ENCODE data around the gene HDDC3. TPM values are rescaled to one million over a fixed set of nuclear protein-coding genes. Genes with fewer than 3 reads are reported as not detected.
A peak's percentile ranks its signal among the peaks of the same experiment; 100 is the strongest.

Gene HDDC3
- total RNA-seq, 4 donors from 2014 or later: 13.4 to 22.2 (median 17.2) TPM

DNA sequence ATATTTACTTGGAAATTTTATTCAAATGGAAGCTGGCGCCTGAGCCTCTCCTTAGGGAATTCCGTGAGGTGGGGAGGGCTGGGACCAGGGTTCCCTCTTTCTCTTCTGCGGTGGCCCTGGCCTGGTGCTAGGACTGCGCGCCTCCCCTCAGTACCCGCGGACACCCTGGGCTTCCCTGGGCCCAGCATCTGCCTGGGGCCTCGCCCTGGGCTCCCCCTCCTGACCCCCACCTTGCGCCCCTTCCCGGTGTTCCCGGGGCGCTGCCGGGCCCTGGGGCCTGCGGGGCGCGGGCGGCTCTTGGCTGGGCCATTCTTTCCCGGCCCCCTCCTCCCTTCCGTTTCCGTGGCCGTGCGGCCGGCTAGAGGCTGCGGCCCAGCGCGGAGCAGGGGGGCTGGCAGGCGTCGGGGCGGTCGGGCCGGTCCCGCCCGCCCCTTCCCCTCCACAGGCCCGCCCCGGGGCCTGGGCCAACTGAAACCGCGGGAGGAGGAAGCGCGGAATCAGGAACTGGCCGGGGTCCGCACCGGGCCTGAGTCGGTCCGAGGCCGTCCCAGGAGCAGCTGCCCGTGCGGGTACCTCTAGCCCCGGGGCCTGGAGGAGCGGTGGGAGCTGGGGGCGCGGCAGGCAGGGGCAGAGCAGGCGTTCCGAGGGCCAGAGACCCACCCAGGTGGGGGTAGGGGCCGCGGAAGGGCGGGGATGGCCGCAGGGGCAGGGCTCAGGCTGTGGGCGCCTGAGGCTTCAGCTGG is 48.2 kb downstream of the HDDC3 start, which contains the start of gene FES:
Gene FES, plus strand, starts transcription at position 529 of the 743 bp plus-strand sequence. CDS start 542 bp downstream, outside the sequence.
- in situ Hi-C loops (cut with MboI; ENCODE audit: low sequenced_read_pairs in 4 of 4) (loop anchor here (25.0 kb wide), 3 partner anchors 172 to 572 kb away; partner anchors contain the start of gene BLM (in 2 of the 4)), intact Hi-C loops (cut with DNase I; ENCODE audit: low total_unique reads) (loop anchor here (10.0 kb wide), 1 partner anchor 559 kb away; no protein-coding TSS in a partner anchor)
- no peaks in the 10 kb centered on the region for H3K27me3 ChIP-seq
- peak within 1 kb of the TSS; percentile 86 to 90 (median 88) for H3K27ac ChIP-seq
- H3K4me3 ChIP-seq: peak within 1 kb of the TSS; percentile 57 to 67 (median 62)
- peak in 1 of 2 donors; percentile 29 for DNase-seq
- H3K36me3 ChIP-seq: peaks cover 0 to 35% of the 10 kb centered on the region in 2 donors
- peak; percentile 28 to 46 for ATAC-seq
- H3K4me1 ChIP-seq: peaks cover 7 to 8% of the 10 kb centered on the region in 2 donors
- no peaks in the 10 kb centered on the region for H3K9me3 ChIP-seq
- TF ChIP-seq POLR2A (IDR thresholded peaks at IDR 0.05): peak; percentile 45 to 66
- TF ChIP-seq, protein P1, sequence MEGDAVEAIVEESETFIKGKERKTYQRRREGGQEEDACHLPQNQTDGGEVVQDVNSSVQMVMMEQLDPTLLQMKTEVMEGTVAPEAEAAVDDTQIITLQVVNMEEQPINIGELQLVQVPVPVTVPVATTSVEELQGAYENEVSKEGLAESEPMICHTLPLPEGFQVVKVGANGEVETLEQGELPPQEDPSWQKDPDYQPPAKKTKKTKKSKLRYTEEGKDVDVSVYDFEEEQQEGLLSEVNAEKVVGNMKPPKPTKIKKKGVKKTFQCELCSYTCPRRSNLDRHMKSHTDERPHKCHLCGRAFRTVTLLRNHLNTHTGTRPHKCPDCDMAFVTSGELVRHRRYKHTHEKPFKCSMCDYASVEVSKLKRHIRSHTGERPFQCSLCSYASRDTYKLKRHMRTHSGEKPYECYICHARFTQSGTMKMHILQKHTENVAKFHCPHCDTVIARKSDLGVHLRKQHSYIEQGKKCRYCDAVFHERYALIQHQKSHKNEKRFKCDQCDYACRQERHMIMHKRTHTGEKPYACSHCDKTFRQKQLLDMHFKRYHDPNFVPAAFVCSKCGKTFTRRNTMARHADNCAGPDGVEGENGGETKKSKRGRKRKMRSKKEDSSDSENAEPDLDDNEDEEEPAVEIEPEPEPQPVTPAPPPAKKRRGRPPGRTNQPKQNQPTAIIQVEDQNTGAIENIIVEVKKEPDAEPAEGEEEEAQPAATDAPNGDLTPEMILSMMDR (IDR thresholded peaks at IDR 0.05 in 4 of 5, conservative IDR thresholded peaks at IDR 0.05 in 1 of 5): no peak

DNA sequence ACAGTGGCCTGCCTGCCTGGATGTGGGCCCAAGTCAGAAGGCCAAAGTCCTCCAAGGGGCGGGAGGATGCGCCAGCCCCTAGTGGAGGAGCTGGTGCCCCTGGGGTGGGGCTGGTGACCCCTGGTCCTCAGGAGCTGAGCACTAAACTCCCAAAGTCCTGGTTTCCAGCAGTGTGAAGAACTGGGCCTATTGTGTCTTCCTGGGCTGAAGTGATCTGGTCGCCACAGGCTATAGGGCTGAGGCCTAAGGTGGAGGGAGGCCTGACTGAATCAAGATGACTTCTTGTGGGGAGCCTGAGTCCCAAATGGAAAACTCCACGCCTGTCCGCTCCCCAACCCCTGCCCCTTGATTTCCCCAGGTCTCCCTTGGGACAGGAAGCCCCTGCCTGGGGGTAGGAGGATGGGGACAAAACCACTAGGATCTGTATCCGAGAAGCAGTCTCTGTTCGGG is 48.8 kb downstream of the HDDC3 start:
- intact Hi-C loops (cut with DNase I; ENCODE audit: low total_unique reads): loop anchor here (10.0 kb wide), 1 partner anchor 559 kb away; no protein-coding TSS in a partner anchor
- TF ChIP-seq, protein P1 (IDR thresholded peaks at IDR 0.05 in 4 of 5, conservative IDR thresholded peaks at IDR 0.05 in 1 of 5): no peak
- no peak for TF ChIP-seq POLR2A (IDR thresholded peaks at IDR 0.05)
- Histone ChIP-seq H3K27me3 (no peaks in the 10 kb centered on the region), H3K36me3 (peaks cover 0 to 41% of the 10 kb centered on the region in 2 donors), H3K27ac (peak overlapping the region; percentile 86 to 90 (median 88)), H3K4me1 (peaks cover 7 to 8% of the 10 kb centered on the region in 2 donors), H3K9me3 (no peaks in the 10 kb centered on the region), H3K4me3 (peak overlapping the region; percentile 57 to 67 (median 62))
- in situ Hi-C loops (cut with MboI; ENCODE audit: low sequenced_read_pairs in 4 of 4): loop anchor here (25.0 kb wide), 3 partner anchors 171 to 571 kb away; partner anchors contain the start of gene BLM (in 2 of the 4)
- peak in 1 of 2 donors; percentile 11 for DNase-seq
- no peak for ATAC-seq

DNA sequence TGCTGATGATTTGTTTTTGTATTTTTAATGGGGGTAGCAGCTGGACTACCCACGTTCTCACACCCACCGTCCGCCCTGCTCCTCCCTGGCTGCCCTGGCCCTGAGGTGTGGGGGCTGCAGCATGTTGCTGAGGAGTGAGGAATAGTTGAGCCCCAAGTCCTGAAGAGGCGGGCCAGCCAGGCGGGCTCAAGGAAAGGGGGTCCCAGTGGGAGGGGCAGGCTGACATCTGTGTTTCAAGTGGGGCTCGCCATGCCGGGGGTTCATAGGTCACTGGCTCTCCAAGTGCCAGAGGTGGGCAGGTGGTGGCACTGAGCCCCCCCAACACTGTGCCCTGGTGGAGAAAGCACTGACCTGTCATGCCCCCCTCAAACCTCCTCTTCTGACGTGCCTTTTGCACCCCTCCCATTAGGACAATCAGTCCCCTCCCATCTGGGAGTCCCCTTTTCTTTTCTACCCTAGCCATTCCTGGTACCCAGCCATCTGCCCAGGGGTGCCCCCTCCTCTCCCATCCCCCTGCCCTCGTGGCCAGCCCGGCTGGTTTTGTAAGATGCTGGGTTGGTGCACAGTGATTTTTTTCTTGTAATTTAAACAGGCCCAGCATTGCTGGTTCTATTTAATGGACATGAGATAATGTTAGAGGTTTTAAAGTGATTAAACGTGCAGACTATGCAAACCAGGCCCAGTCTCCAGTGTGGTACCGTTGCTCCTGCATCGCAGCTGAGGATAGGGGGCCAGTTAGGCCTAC is 49.4 kb downstream of the HDDC3 start:
- H3K27ac ChIP-seq: peak overlapping the region; percentile 86 to 90 (median 88)
- peaks cover 7 to 8% of the 10 kb centered on the region in 2 donors for H3K4me1 ChIP-seq
- TF ChIP-seq, protein P1 (IDR thresholded peaks at IDR 0.05 in 4 of 5, conservative IDR thresholded peaks at IDR 0.05 in 1 of 5): no peak
- no peak for TF ChIP-seq POLR2A (IDR thresholded peaks at IDR 0.05)
- intact Hi-C loops (cut with DNase I; ENCODE audit: low total_unique reads) (loop anchor here (10.0 kb wide), 1 partner anchor 558 kb away; no protein-coding TSS in a partner anchor), in situ Hi-C loops (cut with MboI; ENCODE audit: low sequenced_read_pairs in 4 of 4) (loop anchor here (25.0 kb wide), 3 partner anchors 171 to 571 kb away; partner anchors contain the start of gene BLM (in 2 of the 4))
- H3K4me3 ChIP-seq: peak overlapping the region in 1 of 4 donors; percentile 67
- no peaks in the 10 kb centered on the region for H3K9me3 ChIP-seq
- H3K36me3 ChIP-seq: peaks cover 0 to 47% of the 10 kb centered on the region in 2 donors
- H3K27me3 ChIP-seq: no peaks in the 10 kb centered on the region
- DNase-seq (no peak), ATAC-seq (no peak)

DNA sequence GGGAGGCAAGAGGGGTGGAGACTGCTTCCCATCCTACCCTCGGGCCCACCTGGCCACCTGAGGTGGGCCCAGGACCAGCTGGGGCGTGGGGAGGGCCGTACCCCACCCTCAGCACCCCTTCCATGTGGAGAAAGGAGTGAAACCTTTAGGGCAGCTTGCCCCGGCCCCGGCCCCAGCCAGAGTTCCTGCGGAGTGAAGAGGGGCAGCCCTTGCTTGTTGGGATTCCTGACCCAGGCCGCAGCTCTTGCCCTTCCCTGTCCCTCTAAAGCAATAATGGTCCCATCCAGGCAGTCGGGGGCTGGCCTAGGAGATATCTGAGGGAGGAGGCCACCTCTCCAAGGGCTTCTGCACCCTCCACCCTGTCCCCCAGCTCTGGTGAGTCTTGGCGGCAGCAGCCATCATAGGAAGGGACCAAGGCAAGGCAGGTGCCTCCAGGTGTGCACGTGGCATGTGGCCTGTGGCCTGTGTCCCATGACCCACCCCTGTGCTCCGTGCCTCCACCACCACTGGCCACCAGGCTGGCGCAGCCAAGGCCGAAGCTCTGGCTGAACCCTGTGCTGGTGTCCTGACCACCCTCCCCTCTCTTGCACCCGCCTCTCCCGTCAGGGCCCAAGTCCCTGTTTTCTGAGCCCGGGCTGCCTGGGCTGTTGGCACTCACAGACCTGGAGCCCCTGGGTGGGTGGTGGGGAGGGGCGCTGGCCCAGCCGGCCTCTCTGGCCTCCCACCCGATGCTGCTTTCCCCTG is 50.2 kb downstream of the HDDC3 start:
- DNase-seq: no peak
- peak overlapping the region in 3 of 4 donors; percentile 86 to 90 (median 88) for H3K27ac ChIP-seq
- in situ Hi-C loops (cut with MboI; ENCODE audit: low sequenced_read_pairs in 4 of 4) (loop anchor here (25.0 kb wide), 3 partner anchors 170 to 570 kb away; partner anchors contain the start of gene BLM (in 2 of the 4)), intact Hi-C loops (cut with DNase I; ENCODE audit: low total_unique reads) (loop anchor here (10.0 kb wide), 1 partner anchor 557 kb away; no protein-coding TSS in a partner anchor)
- H3K4me1 ChIP-seq: peaks cover 7 to 8% of the 10 kb centered on the region in 2 donors
- H3K27me3 ChIP-seq: no peaks in the 10 kb centered on the region
- H3K4me3 ChIP-seq: no peak overlapping the region
- no peak for ATAC-seq
- peaks cover 0 to 55% of the 10 kb centered on the region in 2 donors for H3K36me3 ChIP-seq
- TF ChIP-seq, protein P1 (IDR thresholded peaks at IDR 0.05 in 4 of 5, conservative IDR thresholded peaks at IDR 0.05 in 1 of 5): no peak
- TF ChIP-seq POLR2A (IDR thresholded peaks at IDR 0.05): no peak
- no peaks in the 10 kb centered on the region for H3K9me3 ChIP-seq

All from gastrocnemius medialis (tissue), 4 donors.